H1 (cell line): ENCODE results near the gene S100P. TPM values are rescaled to one million over a fixed set of nuclear protein-coding genes. Genes with fewer than 3 reads are reported as not detected.

Source experiments
- CTCF ChIA-PET: fragments of 300-600 bp; sonication (Branson Sonifier 250); formaldehyde crosslinking; loops from one replicate; lab custom pipeline; 2021; ENCODE audit not compliant: partially characterized antibody; lab: Charles Lee
- POLR2A ChIA-PET: fragments of 300-600 bp; sonication (Branson Sonifier 250); formaldehyde crosslinking; loops from one replicate; lab custom pipeline; 2021; ENCODE audit warnings: inconsistent platforms; ENCODE audit not compliant: partially characterized antibody; lab: Charles Lee
- DNase-seq, 2 experiments: peaks; one replicate each; pipeline versions ENCODE4 v3.0.0 to v3.0.0-alpha.2; 2010 to 2022; ENCODE audit warnings: low spot score in 2 of 2, low read depth in 1 of 2, mixed read lengths in 1 of 2
- FAIRE-seq: peaks from 2 replicates; lab custom pipeline; 2011; peaks lifted over from hg19 to GRCh38; lab: Jason Lieb, UNC
- H2AFZ ChIP-seq: 2 replicates; pipeline ENCODE4 v1.8.1; 2012; ENCODE audit warnings: low read length, inconsistent platforms
- H2AK5ac ChIP-seq: 2 replicates; pipeline ENCODE4 v1.6.1; 2013; ENCODE audit warnings: low read depth, low read length
- H2BK120ac ChIP-seq: replicated peaks from 2 replicates; pipeline ENCODE3; 2013; ENCODE audit warnings: low read depth, low read length, inconsistent platforms
- H2BK12ac ChIP-seq: 2 replicates; pipeline ENCODE4 v1.6.1; 2013; ENCODE audit warnings: low read depth, low read length
- H2BK15ac ChIP-seq: 2 replicates; pipeline ENCODE4 v1.6.1; 2013; ENCODE audit warnings: low read length
- H2BK20ac ChIP-seq: 2 replicates; pipeline ENCODE4 v1.6.1; 2013; ENCODE audit warnings: low read length
- H2BK5ac ChIP-seq: 2 replicates; pipeline ENCODE4 v1.6.1; 2013; ENCODE audit warnings: low read depth, low read length
- H3K14ac ChIP-seq: 2 replicates; pipeline ENCODE4 v1.6.1; 2013; ENCODE audit warnings: inconsistent platforms; ENCODE audit not compliant: insufficient read length
- H3K18ac ChIP-seq: 2 replicates; pipeline ENCODE4 v1.6.1; 2013; ENCODE audit warnings: low read length; ENCODE audit errors: extremely low read depth
- H3K23ac ChIP-seq: 2 replicates; pipeline ENCODE4 v1.6.1; 2013; ENCODE audit warnings: inconsistent platforms; ENCODE audit not compliant: insufficient read length
- H3K23me2 ChIP-seq: 2 replicates; pipeline ENCODE4 v1.6.1; 2013; ENCODE audit warnings: low read depth, low read length
- H3K27ac ChIP-seq: 2 replicates; pipeline ENCODE4 v1.6.1; 2011; ENCODE audit warnings: low read depth, low read length, inconsistent platforms
- H3K27me3 ChIP-seq, 4 experiments: replicated peaks in 1 of 4; 1 replicate in 1 of 4; 2 replicates in 3 of 4; pipeline versions ENCODE4 v1.6.1 to v1.8.1; 2011 to 2013; ENCODE audit warnings: low read length in 3 of 4, mild to moderate bottlenecking in 3 of 4, inconsistent platforms in 2 of 4, mixed read lengths in 2 of 4, moderate library complexity in 1 of 4; ENCODE audit not compliant: control insufficient read depth in 3 of 4, insufficient read depth in 3 of 4; ENCODE audit errors: extremely low read depth in 1 of 4
- H3K36me3 ChIP-seq, 4 experiments: 2 replicates each; pipeline versions ENCODE4 v1.6.1 to v1.8.1; 2011 to 2013; ENCODE audit warnings: mild to moderate bottlenecking in 4 of 4, low read length in 3 of 4, moderate library complexity in 2 of 4, control low read depth in 1 of 4, inconsistent platforms in 1 of 4; ENCODE audit not compliant: insufficient read depth in 4 of 4, control insufficient read depth in 2 of 4
- H3K4ac ChIP-seq: replicated peaks from 2 replicates; pipeline ENCODE3; 2013; ENCODE audit warnings: low read length, low read depth, mixed read lengths, inconsistent platforms; ENCODE audit not compliant: insufficient read length
- H3K4me1 ChIP-seq, 4 experiments: replicated peaks in 1 of 4; 1 replicate in 1 of 4; 2 replicates in 3 of 4; pipeline versions ENCODE4 v1.6.1 to v1.8.1; 2011 to 2013; ENCODE audit warnings: low read length in 3 of 4, inconsistent platforms in 2 of 4, mixed read lengths in 1 of 4; ENCODE audit not compliant: insufficient read depth in 4 of 4, control insufficient read depth in 3 of 4
- H3K4me2 ChIP-seq, 2 experiments: 2 replicates each; pipeline versions ENCODE4 v1.6.1 to v1.8.1; 2011 to 2013; ENCODE audit warnings: low read depth in 2 of 2, low read length in 2 of 2, control low read depth in 1 of 2, inconsistent platforms in 1 of 2, mild to moderate bottlenecking in 1 of 2; ENCODE audit not compliant: insufficient read depth in 1 of 2
- H3K4me3 ChIP-seq, 4 experiments: fragments of 200-600, 300-600 bp in 1 of 4; sonication (generic), shearing (Covaris generic), sonication (Bioruptor Twin) in 1 of 4; 2 replicates each; pipeline versions ENCODE4 v1.5.1 to v1.8.1; 2011 to 2016; ENCODE audit warnings: low read length in 4 of 4, low read depth in 3 of 4, control low read depth in 2 of 4, inconsistent platforms in 2 of 4, mild to moderate bottlenecking in 2 of 4, mixed read lengths in 1 of 4, moderate library complexity in 1 of 4; ENCODE audit not compliant: insufficient read depth in 2 of 4; ENCODE audit errors: extremely low read depth in 1 of 4
- H3K56ac ChIP-seq: replicated peaks from 2 replicates; pipeline ENCODE3; 2013; ENCODE audit warnings: low read depth, mild to moderate bottlenecking, mixed read lengths, low read length, inconsistent platforms; ENCODE audit not compliant: insufficient read length
- H3K79me1 ChIP-seq: 2 replicates; pipeline ENCODE4 v1.6.1; 2013; ENCODE audit warnings: low read depth, low read length, control low read depth
- H3K79me2 ChIP-seq, 2 experiments: 2 replicates each; pipeline versions ENCODE4 v1.6.1 to v1.8.1; 2012 to 2013; ENCODE audit warnings: low read length in 2 of 2, mild to moderate bottlenecking in 2 of 2, inconsistent platforms in 1 of 2; ENCODE audit not compliant: insufficient read depth in 2 of 2, control insufficient read depth in 1 of 2
- H3K9ac ChIP-seq, 4 experiments: replicated peaks in 1 of 4; 1 replicate in 1 of 4; 2 replicates in 3 of 4; pipeline versions ENCODE4 v1.6.1 to v1.8.1; 2011 to 2013; ENCODE audit warnings: low read depth in 3 of 4, low read length in 3 of 4, control low read depth in 2 of 4, mild to moderate bottlenecking in 2 of 4, moderate library complexity in 2 of 4, inconsistent platforms in 1 of 4; ENCODE audit errors: extremely low read depth in 1 of 4
- H3K9me3 ChIP-seq, 2 experiments: 2 replicates each; pipeline versions ENCODE4 v1.6.1 to v1.8.1; 2012 to 2013; ENCODE audit warnings: mild to moderate bottlenecking in 2 of 2, moderate library complexity in 2 of 2, control low read depth in 1 of 2, inconsistent platforms in 1 of 2, low read depth in 1 of 2, low read length in 1 of 2, mixed read lengths in 1 of 2; ENCODE audit not compliant: insufficient read depth in 2 of 2
- H4K20me1 ChIP-seq, 2 experiments: replicated peaks in 1 of 2; 2 replicates each; pipeline versions ENCODE3 to v1.8.1; 2011 to 2013; ENCODE audit warnings: inconsistent platforms in 2 of 2, low read length in 2 of 2, mild to moderate bottlenecking in 1 of 2; ENCODE audit not compliant: insufficient read depth in 2 of 2, control insufficient read depth in 1 of 2
- H4K5ac ChIP-seq: 2 replicates; pipeline ENCODE4 v1.6.1; 2013; ENCODE audit warnings: low read length, low read depth, mixed read lengths, inconsistent platforms; ENCODE audit not compliant: insufficient read length
- H4K8ac ChIP-seq: 2 replicates; pipeline ENCODE4 v1.8.0; 2013; ENCODE audit warnings: mild to moderate bottlenecking, moderate library complexity, low read length, inconsistent platforms; ENCODE audit not compliant: insufficient read depth; ENCODE audit errors: extremely low read depth
- H4K91ac ChIP-seq: replicated peaks from 2 replicates; pipeline ENCODE3; 2013; ENCODE audit warnings: low read length, mixed read lengths, inconsistent platforms; ENCODE audit not compliant: insufficient read length
- SP2 ChIP-seq: IDR thresholded peaks from 2 replicates; pipeline ENCODE4 v1.6.1; 2012; ENCODE audit warnings: mild to moderate bottlenecking, low read length, inconsistent platforms
- WGBS, 2 experiments: shearing (Covaris generic) in 1 of 2; methylation state at CpG; one replicate each; pipeline versions ENCODE4 v1.1.6 to v1.1.7; 2013 to 2015; ENCODE audit warnings: low lambda C conversion rate in 2 of 2, mixed read lengths in 2 of 2, inconsistent platforms in 1 of 2, low coverage in 1 of 2, missing lambda C conversion rate in 1 of 2; ENCODE audit not compliant: insufficient replicate concordance in 2 of 2, insufficient coverage in 1 of 2, insufficient read length in 1 of 2; ENCODE audit errors: extremely low coverage in 1 of 2, missing lambda C conversion rate in 1 of 2; 5-methylcytosine and 5-hydroxymethylcytosine counted together
- polyA plus RNA-seq, 7 experiments: library from polyadenylated mRNA; depleted of rRNA in 3 of 7; stranded (reverse) in 5 of 7; unstranded in 2 of 7; fragments of >200 nt in 5 of 7; fragments of 200-250 nt in 2 of 7; gene quantifications; 1 replicate in 5 of 7; 2 replicates in 1 of 7; 4 replicates in 1 of 7; pipeline versions ENCODE4 v1.2.1 to v1.2.3, GENCODE V29; 2011 to 2013; ENCODE audit warnings: missing spikeins in 2 of 7, mixed read lengths in 2 of 7
- total RNA-seq: library from RNA; stranded (reverse); fragmentation: NEBNext Ultra II Directional; extraction: Animal tissue kit (Norgen Biotek cat#: 25700); gene quantifications from 2 replicates; pipeline ENCODE4 v1.2.1, GENCODE V29; 2021
- TF ChIP-seq, protein P1 (sequence below): IDR thresholded peaks from 2 replicates; pipeline ENCODE4 v1.6.1; 2012; ENCODE audit warnings: inconsistent platforms

The S100P gene
- total and polyA plus RNA-seq, 2 of the 8 experiments (the other 6 are each of a cell fraction or from before 2014, with no cell fraction given): not detected

DNA sequence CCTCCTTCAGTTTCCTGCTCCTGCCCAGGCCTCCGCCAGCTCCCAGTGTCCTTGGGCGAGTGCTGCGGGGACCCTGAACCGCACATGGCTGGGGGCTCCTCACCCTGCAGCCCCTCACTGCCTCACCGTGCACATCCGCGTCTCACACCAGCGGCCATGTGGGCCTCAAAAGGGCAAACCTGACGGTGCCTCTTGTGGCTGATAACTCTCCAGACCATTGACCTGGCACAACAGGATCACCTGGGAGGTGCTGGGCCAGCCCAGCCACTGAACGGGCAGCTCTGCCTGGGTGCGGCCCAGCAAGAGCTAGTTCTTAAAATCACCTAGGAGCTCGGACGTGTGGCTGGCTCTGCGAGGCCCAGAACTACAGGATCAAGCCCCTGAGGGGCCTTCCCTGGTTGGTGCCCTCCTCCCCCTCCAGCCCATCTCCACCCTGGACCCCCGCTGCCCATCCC, 4.1 kb upstream of the S100P start:
- Histone ChIP-seq H3K9me3 (peaks cover 0 to 4% of the 10 kb centered on the region in 2 experiments; a peak in 2 of 4 replicates), H2BK15ac (peak overlapping the region; percentile 95), H2BK20ac (peak overlapping the region; percentile 80), H3K4me1 (peaks cover 0 to 20% (median 16%) of the 10 kb centered on the region in 4 experiments; a peak in 6 of 7 replicates), H2BK120ac (peak overlapping the region; percentile 18), H3K4ac (peak overlapping the region; percentile 65), H3K27me3 (0 out of 7 replicates have a peak, but pooled peaks cover 0 to 2% (median 0%) of the 10 kb centered on the region in 4 experiments), H3K23me2 (no peaks in the 10 kb centered on the region; the same call in 1 of the 2 replicates), H3K4me2 (0 out of 4 replicates have a peak overlapping the region, but pooled peaks of 1 of the 2 experiments have one; percentile 13), H2BK12ac (peak overlapping the region; percentile 98)
- POLR2A ChIA-PET: interaction anchor here (1.1 to 1.5 kb wide), 6 partner anchors 9 to 27 kb away, joined by 3 to 7 read pairs (median 4); partner anchors contain the start of gene BLOC1S4
- no peak for FAIRE-seq
- TF ChIP-seq, protein P1, sequence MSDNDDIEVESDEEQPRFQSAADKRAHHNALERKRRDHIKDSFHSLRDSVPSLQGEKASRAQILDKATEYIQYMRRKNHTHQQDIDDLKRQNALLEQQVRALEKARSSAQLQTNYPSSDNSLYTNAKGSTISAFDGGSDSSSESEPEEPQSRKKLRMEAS: peak; percentile 37; the same call in 1 of the 2 replicates
- TF ChIP-seq SP2: no peak
- TF ChIP-seq, all 59 proteins: peak for 1
- Histone ChIP-seq H3K79me2 (no peaks in the 10 kb centered on the region), H2AK5ac (0 out of 2 replicates have a peak overlapping the region, but pooled peaks have one; percentile 86), H3K18ac (peak overlapping the region; percentile 78), H3K23ac (no peak overlapping the region), H4K91ac (peak overlapping the region; percentile 92), H3K56ac (no peak overlapping the region), H3K79me1 (peaks cover 4% of the 10 kb centered on the region), H4K20me1 (peaks cover 0 to 2% of the 10 kb centered on the region in 2 experiments), H3K4me3 (no peak overlapping the region), H2BK5ac (peak overlapping the region; percentile 93), H3K9ac (no peak overlapping the region; a peak in 2 of 7 replicates), H4K5ac (no peak overlapping the region), H2AFZ (no peak overlapping the region), H4K8ac (peak overlapping the region; percentile 65; the same call in 1 of the 2 replicates), H3K27ac (no peak overlapping the region), H3K14ac (no peak overlapping the region), H3K36me3 (no peaks in the 10 kb centered on the region)
- WGBS, 2 experiments: 85% methylated on average over 13 of the region's 15 CpGs; no CpG with 5 or more reads in 1 of the 2 experiments
- CTCF ChIA-PET: interaction anchor here (0.8 to 6.6 kb wide), 10 partner anchors 9 to 468 kb away, joined by 3 to 59 read pairs (median 4); partner anchors contain the start of gene BLOC1S4
- peak in 1 of 2 experiments; percentile 53 for DNase-seq
